Activated B cell treated with CpG ODN at 0.5 μM for 24 hours (primary cell): ENCODE data around the gene PHC1. TPM values are rescaled to one million over a fixed set of nuclear protein-coding genes. Genes with fewer than 3 reads are reported as not detected.
A peak's percentile ranks its signal among the peaks of the same experiment; 100 is the strongest.

Experiments
- ATAC-seq: fragments of 200-7000 bp; cut with Tn5 transposase; one replicate; pipeline ENCODE4 v1.10.0; 2021; ENCODE audit warnings: low read depth, mild to moderate bottlenecking, moderate library complexity
- CTCF ChIA-PET: fragments of 350-600 bp; sonication (Branson Sonifier 250); formaldehyde crosslinking; loops from one replicate; lab custom pipeline; 2021; ENCODE audit warnings: antibody characterized with exemption; lab: Charles Lee
- POLR2A ChIA-PET: fragments of 350-600 bp; sonication (Branson Sonifier 250); formaldehyde crosslinking; loops from one replicate; lab custom pipeline; 2021; ENCODE audit warnings: antibody characterized with exemption; lab: Charles Lee
- DNase-seq: peaks from one replicate; pipeline ENCODE4 v3.0.0; 2022
- H3K27ac Mint-ChIP-seq: one replicate; pipeline ENCODE4 v1.8.0; 2020; ENCODE audit warnings: mixed read lengths
- H3K27me3 Mint-ChIP-seq: one replicate; pipeline ENCODE4 v1.8.0; 2021; ENCODE audit warnings: mixed read lengths
- H3K36me3 Mint-ChIP-seq: one replicate; pipeline ENCODE4 v1.8.0; 2021; ENCODE audit warnings: low read depth, mixed read lengths
- H3K4me1 Mint-ChIP-seq: one replicate; pipeline ENCODE4 v1.8.0; 2021; ENCODE audit warnings: mixed read lengths
- H3K4me3 Mint-ChIP-seq: one replicate; pipeline ENCODE4 v1.8.0; 2020; ENCODE audit warnings: mild to moderate bottlenecking, mixed read lengths
- H3K9me3 Mint-ChIP-seq: one replicate; pipeline ENCODE4 v1.8.0; 2020; ENCODE audit warnings: mixed read lengths
- CTCF ChIP-seq: fragments of 200-600 bp; IDR thresholded peaks from one replicate; pipeline ENCODE4 v1.8.0; 2022; ENCODE audit warnings: antibody characterized with exemption, mild to moderate bottlenecking
- intact Hi-C: fragments of 100-400 bp; cut with micrococcal nuclease; formaldehyde crosslinking; loops from one replicate; pipeline ENCODE4 v1.15.1; 2024
- total RNA-seq: library from RNA; stranded (reverse); gene quantifications from 2 replicates; pipeline ENCODE4 v1.2.3, GENCODE V29; 2022

The PHC1 gene
- total RNA-seq, 1 donor from 2014 or later = 45.8 TPM

GRCh38 chr12:8985213-8985754 lies 71.0 kb downstream of the PHC1 start:
- no peak for TF ChIP-seq CTCF
- Mint-ChIP-seq H3K4me1 (peaks cover 15% of the 10 kb centered on the region), H3K27ac (no peak overlapping the region), H3K4me3 (no peak overlapping the region), H3K36me3 (no peaks in the 10 kb centered on the region), H3K9me3 (peaks cover 5% of the 10 kb centered on the region), H3K27me3 (no peaks in the 10 kb centered on the region)
- POLR2A ChIA-PET = interaction anchor here (0.6 kb wide), 1 partner anchor 1049 kb away, joined by 7 read pairs; no protein-coding TSS in a partner anchor
- CTCF ChIA-PET = interaction anchor here (1.0 kb wide), 1 partner anchor 54 kb away, joined by 4 read pairs; no protein-coding TSS in a partner anchor
- ATAC-seq = no peak
- intact Hi-C loops = no loop called here
- DNase-seq = no peak

GRCh38 chr12:8987163-8987562 lies 72.9 kb downstream of the PHC1 start:
- TF ChIP-seq CTCF = no peak
- Mint-ChIP-seq H3K4me3 (no peak overlapping the region), H3K27ac (no peak overlapping the region), H3K4me1 (peaks cover 15% of the 10 kb centered on the region), H3K9me3 (no peaks in the 10 kb centered on the region), H3K36me3 (no peaks in the 10 kb centered on the region), H3K27me3 (no peaks in the 10 kb centered on the region)
- ChIA-PET POLR2A (no interaction called here), CTCF (no interaction called here)
- DNase-seq = no peak
- no peak for ATAC-seq
- intact Hi-C loops = no loop called here

- ChIA-PET CTCF (no interaction called here), POLR2A (no interaction called here)
- H3K4me3 Mint-ChIP-seq = no peak overlapping the region
- no peak for TF ChIP-seq CTCF
- no peak overlapping the region for H3K27ac Mint-ChIP-seq
- DNase-seq (no peak), ATAC-seq (no peak)
- H3K36me3 Mint-ChIP-seq = no peaks in the 10 kb centered on the region
- intact Hi-C loops = no loop called here
- H3K27me3 Mint-ChIP-seq = no peaks in the 10 kb centered on the region
- peaks cover 15% of the 10 kb centered on the region for H3K4me1 Mint-ChIP-seq
- H3K9me3 Mint-ChIP-seq = no peaks in the 10 kb centered on the region
Measured at GRCh38 chr12:8987685-8988084, 73.4 kb downstream of the PHC1 start.

DNA sequence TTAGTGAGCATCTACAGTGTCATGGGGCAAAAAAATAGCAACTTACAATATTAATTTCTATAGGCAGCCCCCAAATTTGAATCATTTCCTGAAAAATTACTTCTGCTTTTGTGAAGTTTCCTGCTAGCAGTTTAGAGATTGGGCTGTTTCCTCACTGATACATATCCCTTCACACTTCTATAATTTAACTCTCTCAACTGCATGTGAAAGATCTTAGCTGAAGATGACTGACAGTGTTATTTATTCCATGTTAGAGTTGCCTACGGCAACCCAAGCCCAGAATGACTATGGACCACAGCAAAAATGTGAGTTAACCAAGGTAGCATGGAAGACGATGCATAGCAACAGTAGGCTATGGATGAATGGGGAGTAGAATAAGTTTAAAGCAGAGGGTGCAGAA lies 75.1 kb downstream of the PHC1 start, which contains the start of gene KLRG1:
TSS of gene KLRG1 (plus strand) at position 134 of the 400 bp plus-strand sequence. CDS start at position 224, 90 bp downstream.
- Mint-ChIP-seq H3K27ac (no peak within 1 kb of the TSS), H3K4me1 (peaks cover 15% of the 10 kb centered on the region), H3K9me3 (no peaks in the 10 kb centered on the region), H3K27me3 (no peaks in the 10 kb centered on the region), H3K36me3 (no peaks in the 10 kb centered on the region), H3K4me3 (no peak within 1 kb of the TSS)
- POLR2A ChIA-PET = no interaction called here
- ATAC-seq (peak; percentile 40), DNase-seq (no peak)
- intact Hi-C loops = no loop called here
- TF ChIP-seq CTCF = no peak
- CTCF ChIA-PET = no interaction called here

Other genes starting within 250 kb of the PHC1 start
- gene RIMKLB, start 216.5 kb upstream of the PHC1 start, total RNA-seq = 31.0 and 31.9 TPM in 2 replicates
- gene A2ML1, start 91.9 kb upstream of the PHC1 start, total RNA-seq = not detected in 2 replicates
- 202 and 229 TPM in 2 replicates for gene M6PR, start 35.1 kb downstream of the PHC1 start, total RNA-seq
- 1.9 and 3.1 TPM in 2 replicates for gene KLRG1, start 75.0 kb downstream of the PHC1 start, total RNA-seq
- not detected in 2 replicates for gene A2M, start 201.4 kb downstream of the PHC1 start, total RNA-seq